NCI-H2227 (cell line): ENCODE results near the gene NDN.

ENCODE experiments used
- DNase-seq: peaks from one replicate; lab custom pipeline; 2025; ENCODE audit not compliant: unreplicated experiment; lab: John Stamatoyannopoulos, UW

Gene NDN

DNA sequence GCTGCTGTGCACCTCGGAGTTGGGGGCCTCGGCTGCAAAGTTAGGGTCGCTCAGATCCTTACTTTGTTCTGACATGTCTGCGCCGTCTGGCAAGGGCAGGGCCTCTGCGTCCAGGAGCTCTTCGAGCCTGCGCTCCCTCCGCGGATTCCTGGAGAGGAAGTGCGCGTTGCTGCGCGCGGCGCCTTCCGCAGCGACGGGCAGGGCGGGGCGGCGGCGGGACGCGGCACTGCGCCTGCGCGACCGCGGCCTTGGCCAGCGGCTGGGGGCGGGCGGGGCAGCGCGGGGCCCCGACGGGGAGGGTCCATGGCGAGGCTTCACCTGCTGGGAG, at the start of gene NDN:
Gene NDN (minus strand): TSS at position 163 of the 328 bp plus-strand sequence. CDS start 88 bp downstream, at position 75.
- peak; percentile 59 for DNase-seq

DNA sequence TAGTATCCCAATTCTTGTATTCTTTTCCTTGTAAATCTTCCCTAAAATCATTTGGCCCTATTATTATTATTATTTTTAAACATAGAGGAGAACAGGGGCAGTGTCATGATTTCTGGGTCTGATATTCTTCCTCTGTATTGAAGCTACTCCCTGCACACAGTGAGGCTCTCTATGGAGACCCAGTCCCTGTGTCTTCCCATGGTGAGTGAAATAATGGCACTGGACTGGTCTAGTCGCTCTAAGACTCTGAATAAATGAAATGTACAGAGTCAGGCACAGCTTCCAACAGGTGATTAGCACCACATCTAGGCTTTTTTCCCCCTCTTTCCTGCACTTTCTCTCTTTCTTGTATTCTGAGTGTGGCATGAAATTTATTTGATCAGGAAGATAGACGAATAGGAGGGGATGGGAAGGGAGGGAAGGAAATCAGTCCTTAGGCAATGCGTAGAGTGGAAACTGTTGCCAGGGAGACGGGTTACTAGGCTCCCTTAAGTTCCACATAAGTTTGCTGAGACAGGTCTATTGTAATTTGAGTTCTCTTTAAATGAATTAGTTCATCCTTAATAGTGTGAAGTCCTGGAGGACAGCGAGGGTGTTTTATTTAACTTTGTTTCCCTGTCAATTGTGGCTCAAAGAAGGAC, 49.0 kb upstream of the NDN start:
- no peak for DNase-seq

- DNase-seq = peak; percentile 3
Observed at GRCh38 chr15:23734862-23735261, 47.8 kb upstream of the NDN start.

- peak; percentile 13 for DNase-seq
Observed at GRCh38 chr15:23713874-23714656, 27.0 kb upstream of the NDN start.

DNA sequence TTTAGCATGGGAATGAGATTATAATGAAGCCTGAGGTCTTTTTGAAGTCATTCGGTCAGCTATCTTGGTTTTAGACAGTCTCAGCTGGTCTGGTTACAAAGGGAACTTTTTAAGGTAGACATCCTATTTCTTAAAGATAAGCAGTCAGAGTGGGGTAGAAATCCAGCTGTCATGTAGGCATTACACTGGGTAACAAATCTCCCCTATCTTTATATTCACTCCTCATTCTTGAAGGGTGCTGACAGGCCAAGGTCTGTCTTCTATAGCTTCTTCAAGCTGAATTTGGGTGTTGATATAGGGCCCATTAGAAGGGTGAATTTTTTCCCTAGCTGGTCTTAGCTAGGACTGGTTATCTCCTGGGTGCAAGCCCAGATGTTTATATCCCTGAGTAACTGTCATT, 21.2 kb upstream of the NDN start:
- no peak for DNase-seq

GRCh38 chr15:23695282-23695681, 8.2 kb upstream of the NDN start:
- DNase-seq = no peak

DNA sequence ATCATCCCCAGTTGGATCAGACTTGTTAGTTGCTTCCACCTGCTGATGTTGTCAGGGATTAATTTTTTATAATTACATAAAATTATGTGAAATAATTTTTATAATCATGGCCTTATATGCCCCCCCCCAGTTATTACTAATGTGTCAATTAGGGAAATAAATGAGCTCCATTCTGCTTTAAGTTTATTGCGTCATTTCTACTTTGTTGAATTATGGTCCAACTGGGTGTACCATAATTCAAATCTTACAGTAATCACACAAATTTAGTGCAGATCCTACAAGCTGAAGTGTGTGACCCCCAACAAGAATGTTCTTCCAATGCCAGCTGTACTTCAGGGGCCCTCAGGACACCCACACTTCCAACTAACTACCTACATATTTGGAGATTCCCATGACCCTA, 7.5 kb upstream of the NDN start:
- DNase-seq = no peak

DNA sequence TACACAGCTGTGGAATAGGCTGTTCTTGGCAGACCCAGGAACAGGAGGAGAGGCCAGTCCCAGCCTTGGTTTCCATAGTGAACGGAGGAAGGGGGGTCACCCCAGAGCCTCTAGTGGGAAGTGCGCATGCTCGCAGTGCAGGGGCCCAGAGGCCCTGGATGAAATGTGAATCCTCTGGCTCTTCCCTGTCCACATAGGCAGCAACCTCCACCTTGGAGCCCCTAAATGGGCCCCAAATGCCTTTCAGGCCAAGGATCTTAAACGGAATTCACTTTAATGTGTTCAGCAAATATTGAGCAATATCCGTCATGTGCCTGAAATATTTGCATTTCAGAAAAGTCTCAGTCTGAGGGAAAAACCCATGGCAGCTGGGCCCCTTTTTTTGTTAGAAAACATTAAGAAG, 3.3 kb upstream of the NDN start:
- DNase-seq = peak; percentile 21

DNA sequence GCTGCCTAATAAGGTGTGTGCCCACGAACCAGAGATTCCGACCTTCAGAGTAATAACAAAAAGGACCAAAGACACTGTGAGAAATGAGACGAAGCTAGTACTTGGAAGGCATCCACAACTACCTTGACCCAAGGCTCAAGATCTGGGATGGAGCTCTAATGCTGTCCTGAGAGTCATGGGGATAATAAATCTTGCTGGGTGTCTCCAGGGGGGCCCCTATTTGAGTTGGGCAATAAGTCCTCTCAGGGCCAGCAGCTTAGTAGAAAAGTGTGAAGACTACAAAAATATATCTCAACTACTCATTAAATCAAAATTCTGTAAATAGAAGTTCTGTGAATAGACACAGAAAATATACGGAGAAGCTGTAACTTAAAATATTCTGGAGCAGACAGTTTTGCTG, 2.9 kb upstream of the NDN start:
- DNase-seq = no peak

DNA sequence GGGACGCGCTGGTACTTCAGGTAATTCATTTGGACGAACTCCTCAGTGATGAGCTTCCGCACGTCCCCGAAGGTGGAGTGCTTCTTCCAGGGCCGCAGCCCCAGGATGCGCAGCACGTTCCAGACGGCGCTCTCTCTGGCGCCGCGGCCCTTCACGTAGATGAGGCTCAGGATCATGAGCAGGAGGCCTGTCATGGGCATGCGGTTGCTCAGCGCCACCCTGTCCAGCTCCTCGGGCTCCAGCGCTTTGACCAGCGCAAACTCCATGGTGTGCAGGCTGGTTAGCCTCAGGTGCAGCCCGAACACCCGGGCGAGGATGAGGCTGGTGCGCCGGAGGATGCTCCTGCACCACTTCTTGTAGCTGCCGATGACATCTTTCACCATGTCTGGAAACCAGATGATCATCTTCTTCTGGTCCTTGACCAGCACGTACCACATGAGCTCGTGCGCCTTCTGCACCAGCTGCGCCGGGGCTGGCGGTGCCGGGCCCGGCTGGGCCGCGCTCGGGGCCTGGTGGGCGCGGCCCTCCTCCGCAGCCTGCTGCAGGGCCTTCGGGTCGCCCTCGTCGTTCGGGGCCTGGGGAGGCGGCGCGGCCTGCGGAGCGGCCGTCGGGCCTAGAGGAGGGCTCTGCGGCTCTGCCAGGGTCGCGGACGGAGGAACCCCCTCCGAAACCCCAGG, 501 bp downstream of the NDN start:
- DNase-seq = peak; percentile 22

- DNase-seq = no peak
Observed at GRCh38 chr15:23671481-23671880, 15.6 kb downstream of the NDN start.

GRCh38 chr15:23670970-23671369, 16.1 kb downstream of the NDN start:
- no peak for DNase-seq

DNA sequence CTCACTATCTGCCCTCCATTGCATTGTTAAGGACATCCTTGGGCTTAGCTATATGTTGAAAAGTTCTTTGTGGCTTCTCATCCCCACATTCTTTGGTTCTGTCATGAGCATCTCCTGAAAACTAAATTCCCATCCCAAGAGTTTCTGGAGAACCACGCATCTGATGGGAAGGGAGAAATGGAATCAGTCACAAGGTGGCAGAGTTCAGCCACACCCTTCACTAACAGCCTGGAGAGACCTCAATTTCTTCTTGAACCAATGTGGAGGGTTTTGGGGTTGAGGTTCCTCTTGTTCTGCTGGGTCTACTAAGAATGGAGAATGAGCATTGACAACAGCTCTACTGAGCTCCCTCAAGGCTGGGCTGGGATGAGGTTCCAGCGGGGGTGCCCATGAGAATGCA, 23.9 kb downstream of the NDN start:
- DNase-seq = no peak

- peak; percentile 61 for DNase-seq
Observed at GRCh38 chr15:23648920-23649515, 38.1 kb downstream of the NDN start.

DNA sequence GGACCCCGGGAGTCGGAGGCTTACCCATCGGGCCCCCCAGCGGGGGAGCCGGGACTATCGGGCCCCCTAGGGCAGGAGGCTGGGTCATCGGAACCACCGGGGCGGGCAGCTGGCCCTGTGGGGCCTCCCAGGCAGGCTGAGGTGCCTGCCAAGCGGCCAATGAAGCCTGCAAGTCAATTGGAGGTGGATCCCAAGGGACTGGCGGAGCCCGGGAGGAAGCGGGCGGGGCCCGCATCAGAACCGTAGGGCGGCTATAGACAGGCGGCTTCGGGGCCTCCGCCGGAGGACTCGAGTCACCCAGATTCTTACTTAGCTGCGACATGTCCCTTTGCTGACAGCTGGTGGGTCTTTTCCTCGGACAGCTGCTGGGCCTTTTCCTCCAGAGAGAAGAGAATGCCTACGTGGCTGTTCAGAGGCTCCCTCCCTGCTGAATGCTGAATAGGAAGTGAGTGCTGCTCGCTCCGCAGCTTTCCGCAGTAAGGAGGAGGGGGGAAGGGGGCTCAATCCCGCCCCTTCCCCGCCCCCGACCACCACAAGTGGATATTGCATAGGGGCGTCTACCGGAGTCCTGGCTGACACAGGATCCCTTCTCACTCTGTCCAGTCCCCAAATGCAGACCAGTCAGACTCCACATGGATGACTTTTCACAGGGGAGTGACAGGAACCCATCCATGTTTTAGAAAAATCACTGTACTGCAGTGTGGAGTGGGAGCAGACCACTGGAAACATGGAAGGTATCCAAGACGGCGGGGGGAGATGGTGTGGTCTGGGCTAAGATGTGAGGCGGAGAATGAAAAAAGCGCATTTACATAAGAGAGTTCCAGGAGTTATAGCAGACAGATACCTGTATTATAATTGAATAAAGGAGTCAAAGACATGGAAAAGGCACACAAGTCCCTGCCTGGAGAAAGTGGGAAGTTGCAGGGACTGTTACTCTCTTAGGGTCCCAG, 39.4 kb downstream of the NDN start, which contains the start of gene MAGEL2:
Gene MAGEL2 (minus strand): TSS at position 447 of the 950 bp plus-strand sequence. CDS start 125 bp downstream, at position 322.
- DNase-seq = peak; percentile 80

- DNase-seq = no peak
Observed at GRCh38 chr15:23647001-23647295, 40.2 kb downstream of the NDN start.

GRCh38 chr15:23646165-23647000, 40.7 kb downstream of the NDN start:
- no peak for DNase-seq

DNA sequence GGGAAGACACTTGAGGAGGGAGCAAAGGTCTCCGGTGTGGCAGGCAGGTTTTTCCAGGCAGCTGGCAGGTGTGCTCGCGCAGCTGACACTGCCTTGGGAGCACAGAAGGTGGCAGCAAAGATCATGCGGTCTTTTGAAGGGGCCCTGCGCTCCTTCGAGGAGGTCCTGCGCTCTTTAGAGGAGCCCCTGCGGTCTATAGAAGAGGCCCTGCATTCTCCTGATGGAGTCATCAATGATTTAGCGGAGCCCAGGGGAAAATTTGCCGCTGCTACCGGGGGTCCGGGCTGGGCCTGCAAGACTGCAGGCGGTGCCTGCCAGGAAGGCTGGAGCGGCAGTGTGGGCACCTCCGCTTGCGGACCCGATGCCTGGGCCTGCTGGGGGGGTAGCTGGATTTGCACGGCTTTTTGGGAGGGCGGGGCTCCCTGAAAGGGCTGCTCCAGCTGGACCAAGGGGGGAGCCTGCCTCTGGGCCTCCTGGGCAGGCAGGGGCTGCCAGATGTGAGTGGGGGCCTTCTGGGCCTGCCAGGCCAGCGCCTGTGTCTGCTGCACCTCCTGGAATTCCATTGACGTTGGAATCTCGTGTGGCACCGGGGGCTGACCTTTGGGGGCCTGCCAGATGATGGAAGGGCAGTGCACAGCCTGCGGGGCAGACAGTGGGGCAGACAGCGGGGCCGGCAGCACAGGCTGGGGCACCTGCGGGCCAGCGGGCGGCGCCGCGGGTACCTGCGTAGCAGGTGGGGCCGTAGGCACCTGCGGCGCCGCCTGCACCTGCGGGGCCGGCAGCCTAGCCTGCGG, 41.5 kb downstream of the NDN start:
- peak; percentile 11 for DNase-seq

- DNase-seq = no peak
Observed at GRCh38 chr15:23644829-23645228, 42.3 kb downstream of the NDN start.
